DOHH2 (cell line): ENCODE results near the gene GGPS1.

Experiments used
- H3F3A ChIP-seq: fragments of 200-600 bp; sonication (generic), shearing (Covaris generic); 2 replicates; pipeline ENCODE4 v1.6.0; 2016; ENCODE audit warnings: antibody characterized with exemption, mild to moderate bottlenecking; ENCODE audit not compliant: control insufficient read depth, insufficient read depth
- H3K27ac ChIP-seq: fragments of 200-600 bp; sonication (generic); 2 replicates; pipeline ENCODE4 v1.5.1; 2014; ENCODE audit warnings: low read depth, mild to moderate bottlenecking, low read length, moderate library complexity
- H3K27me3 ChIP-seq: fragments of 200-600 bp; sonication (generic); 2 replicates; pipeline ENCODE4 v1.6.1; 2014; ENCODE audit warnings: mild to moderate bottlenecking, low read length, mixed read lengths; ENCODE audit not compliant: control insufficient read depth
- H3K36me3 ChIP-seq: fragments of 200-600 bp; sonication (generic); 2 replicates; pipeline ENCODE4 v1.6.1; 2014; ENCODE audit warnings: mild to moderate bottlenecking, low read length, moderate library complexity, mixed read lengths; ENCODE audit not compliant: control insufficient read depth
- H3K4me1 ChIP-seq: fragments of 200-600 bp; sonication (generic); 2 replicates; pipeline ENCODE4 v1.6.1; 2014; ENCODE audit warnings: mild to moderate bottlenecking, low read length, mixed read lengths; ENCODE audit not compliant: control insufficient read depth
- H3K4me2 ChIP-seq: fragments of 200-600 bp; sonication (generic); 2 replicates; pipeline ENCODE4 v1.6.0; 2014; ENCODE audit warnings: mild to moderate bottlenecking, low read length, moderate library complexity
- H3K4me3 ChIP-seq: fragments of 200-600 bp; sonication (generic); 2 replicates; pipeline ENCODE4 v1.5.1; 2014; ENCODE audit warnings: mild to moderate bottlenecking, low read length, mixed read lengths
- H3K79me2 ChIP-seq: fragments of 200-600 bp; sonication (generic); 2 replicates; pipeline ENCODE4 v1.6.1; 2014; ENCODE audit warnings: mild to moderate bottlenecking, low read length, mixed read lengths; ENCODE audit not compliant: control insufficient read depth
- H3K9me2 ChIP-seq: fragments of 200-600 bp; sonication (generic); replicated peaks from 2 replicates; pipeline ENCODE4 v1.6.1; 2014; ENCODE audit warnings: mild to moderate bottlenecking, low read length, mixed read lengths; ENCODE audit not compliant: control insufficient read depth
- H3K9me3 ChIP-seq: fragments of 200-600 bp; sonication (generic); 2 replicates; pipeline ENCODE4 v1.6.1; 2014; ENCODE audit warnings: antibody characterized with exemption, low read length, mixed read lengths; ENCODE audit not compliant: control insufficient read depth, insufficient read depth
- H4K20me1 ChIP-seq: fragments of 200-600 bp; sonication (generic); 2 replicates; pipeline ENCODE4 v1.6.0; 2014; ENCODE audit warnings: low read depth, mild to moderate bottlenecking, antibody characterized with exemption, low read length, moderate library complexity; ENCODE audit not compliant: control insufficient read depth, insufficient read depth
- EZH2phosphoT487 ChIP-seq: fragments of 200-600 bp; sonication (generic); IDR thresholded peaks from 2 replicates; pipeline ENCODE4 v1.6.1; 2017; ENCODE audit warnings: borderline replicate concordance, mild to moderate bottlenecking, antibody characterized with exemption, low read length, moderate library complexity, mixed read lengths
- TF ChIP-seq, protein P1 (sequence below): fragments of 200-600 bp; sonication (generic); IDR thresholded peaks from one replicate; pipeline ENCODE4 v1.5.1; 2014; ENCODE audit warnings: antibody characterized with exemption, mild to moderate bottlenecking, low read depth, low read length; ENCODE audit not compliant: poor library complexity, severe bottlenecking

GGPS1 gene

GRCh38 chr1:235339746-235340145 is 11.4 kb downstream of the GGPS1 start:
- H3K4me1 ChIP-seq: no peaks in the 10 kb centered on the region
- H3K4me2 ChIP-seq: no peak overlapping the region
- no peak for TF ChIP-seq EZH2phosphoT487
- TF ChIP-seq, protein P1, sequence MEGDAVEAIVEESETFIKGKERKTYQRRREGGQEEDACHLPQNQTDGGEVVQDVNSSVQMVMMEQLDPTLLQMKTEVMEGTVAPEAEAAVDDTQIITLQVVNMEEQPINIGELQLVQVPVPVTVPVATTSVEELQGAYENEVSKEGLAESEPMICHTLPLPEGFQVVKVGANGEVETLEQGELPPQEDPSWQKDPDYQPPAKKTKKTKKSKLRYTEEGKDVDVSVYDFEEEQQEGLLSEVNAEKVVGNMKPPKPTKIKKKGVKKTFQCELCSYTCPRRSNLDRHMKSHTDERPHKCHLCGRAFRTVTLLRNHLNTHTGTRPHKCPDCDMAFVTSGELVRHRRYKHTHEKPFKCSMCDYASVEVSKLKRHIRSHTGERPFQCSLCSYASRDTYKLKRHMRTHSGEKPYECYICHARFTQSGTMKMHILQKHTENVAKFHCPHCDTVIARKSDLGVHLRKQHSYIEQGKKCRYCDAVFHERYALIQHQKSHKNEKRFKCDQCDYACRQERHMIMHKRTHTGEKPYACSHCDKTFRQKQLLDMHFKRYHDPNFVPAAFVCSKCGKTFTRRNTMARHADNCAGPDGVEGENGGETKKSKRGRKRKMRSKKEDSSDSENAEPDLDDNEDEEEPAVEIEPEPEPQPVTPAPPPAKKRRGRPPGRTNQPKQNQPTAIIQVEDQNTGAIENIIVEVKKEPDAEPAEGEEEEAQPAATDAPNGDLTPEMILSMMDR: no peak
- H3K4me3 ChIP-seq: no peak overlapping the region
- no peak overlapping the region for H3K27ac ChIP-seq
- no peaks in the 10 kb centered on the region for H3K27me3 ChIP-seq
- no peaks in the 10 kb centered on the region for H3K9me2 ChIP-seq
- H3F3A ChIP-seq: no peaks in the 10 kb centered on the region
- H3K36me3 ChIP-seq: peaks cover 28% of the 10 kb centered on the region
- H3K9me3 ChIP-seq: no peaks in the 10 kb centered on the region
- H3K79me2 ChIP-seq: peaks cover 5% of the 10 kb centered on the region; the same call in 1 of the 2 replicates
- H4K20me1 ChIP-seq: no peaks in the 10 kb centered on the region

DNA sequence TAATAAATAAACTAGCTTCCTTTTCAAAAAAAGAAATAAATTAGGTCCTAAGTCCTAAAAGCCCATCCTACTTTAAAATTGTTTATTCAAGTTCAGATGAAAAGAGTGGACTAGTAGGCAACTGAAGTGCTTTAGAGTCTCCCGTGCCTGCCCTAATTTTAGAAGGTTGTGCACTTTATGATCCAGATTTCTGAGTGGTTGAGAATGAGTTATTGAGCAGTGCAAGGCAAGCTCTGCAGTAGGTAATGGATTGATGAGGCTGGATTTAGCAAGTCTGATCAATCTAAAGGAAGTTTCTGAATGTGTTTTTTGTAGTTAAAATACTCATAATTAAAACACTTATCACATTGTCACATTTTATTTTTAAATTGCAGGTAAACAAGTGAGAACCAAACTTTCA is 13.0 kb downstream of the GGPS1 start:
- no peaks in the 10 kb centered on the region for H3F3A ChIP-seq
- H3K9me2 ChIP-seq: no peaks in the 10 kb centered on the region
- H3K4me2 ChIP-seq: no peak overlapping the region
- H3K36me3 ChIP-seq: peaks cover 19% of the 10 kb centered on the region
- no peak overlapping the region for H3K27ac ChIP-seq
- no peaks in the 10 kb centered on the region for H3K79me2 ChIP-seq
- H4K20me1 ChIP-seq: no peaks in the 10 kb centered on the region
- H3K4me1 ChIP-seq: no peaks in the 10 kb centered on the region
- TF ChIP-seq EZH2phosphoT487: no peak
- TF ChIP-seq, protein P1: no peak
- no peaks in the 10 kb centered on the region for H3K9me3 ChIP-seq
- H3K4me3 ChIP-seq: no peak overlapping the region
- H3K27me3 ChIP-seq: no peaks in the 10 kb centered on the region

DNA sequence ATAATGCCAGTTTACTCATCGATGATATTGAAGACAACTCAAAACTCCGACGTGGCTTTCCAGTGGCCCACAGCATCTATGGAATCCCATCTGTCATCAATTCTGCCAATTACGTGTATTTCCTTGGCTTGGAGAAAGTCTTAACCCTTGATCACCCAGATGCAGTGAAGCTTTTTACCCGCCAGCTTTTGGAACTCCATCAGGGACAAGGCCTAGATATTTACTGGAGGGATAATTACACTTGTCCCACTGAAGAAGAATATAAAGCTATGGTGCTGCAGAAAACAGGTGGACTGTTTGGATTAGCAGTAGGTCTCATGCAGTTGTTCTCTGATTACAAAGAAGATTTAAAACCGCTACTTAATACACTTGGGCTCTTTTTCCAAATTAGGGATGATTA is 13.7 kb downstream of the GGPS1 start:
- H4K20me1 ChIP-seq: no peaks in the 10 kb centered on the region
- H3K79me2 ChIP-seq: no peaks in the 10 kb centered on the region
- H3K4me3 ChIP-seq: no peak overlapping the region
- no peaks in the 10 kb centered on the region for H3K4me1 ChIP-seq
- H3K9me3 ChIP-seq: no peaks in the 10 kb centered on the region
- peaks cover 15% of the 10 kb centered on the region for H3K36me3 ChIP-seq
- H3K4me2 ChIP-seq: no peak overlapping the region
- no peaks in the 10 kb centered on the region for H3K9me2 ChIP-seq
- no peak for TF ChIP-seq EZH2phosphoT487
- TF ChIP-seq, protein P1: no peak
- no peaks in the 10 kb centered on the region for H3K27me3 ChIP-seq
- H3K27ac ChIP-seq: no peak overlapping the region
- no peaks in the 10 kb centered on the region for H3F3A ChIP-seq

DNA sequence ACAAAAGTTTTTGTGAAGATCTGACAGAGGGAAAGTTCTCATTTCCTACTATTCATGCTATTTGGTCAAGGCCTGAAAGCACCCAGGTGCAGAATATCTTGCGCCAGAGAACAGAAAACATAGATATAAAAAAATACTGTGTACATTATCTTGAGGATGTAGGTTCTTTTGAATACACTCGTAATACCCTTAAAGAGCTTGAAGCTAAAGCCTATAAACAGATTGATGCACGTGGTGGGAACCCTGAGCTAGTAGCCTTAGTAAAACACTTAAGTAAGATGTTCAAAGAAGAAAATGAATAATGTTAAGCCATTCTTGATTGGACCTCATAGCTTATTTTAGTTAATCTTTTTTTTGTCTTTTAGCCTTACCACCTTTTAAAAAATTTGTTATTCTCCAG is 14.1 kb downstream of the GGPS1 start:
- H3K27me3 ChIP-seq: no peaks in the 10 kb centered on the region
- no peaks in the 10 kb centered on the region for H3K9me2 ChIP-seq
- TF ChIP-seq EZH2phosphoT487: no peak
- TF ChIP-seq, protein P1: no peak
- H3K4me3 ChIP-seq: no peak overlapping the region
- no peaks in the 10 kb centered on the region for H3K79me2 ChIP-seq
- H4K20me1 ChIP-seq: no peaks in the 10 kb centered on the region
- no peaks in the 10 kb centered on the region for H3K4me1 ChIP-seq
- no peaks in the 10 kb centered on the region for H3K9me3 ChIP-seq
- peaks cover 12% of the 10 kb centered on the region for H3K36me3 ChIP-seq
- H3F3A ChIP-seq: no peaks in the 10 kb centered on the region
- no peak overlapping the region for H3K4me2 ChIP-seq
- H3K27ac ChIP-seq: no peak overlapping the region
